GM06990 (cell line): ENCODE results near the gene ALDH1B1.
"Not testable (repeated sequence)": the region's sequence is repeated elsewhere in the genome, so short reads cannot be mapped to it uniquely, and the experiment has no call there.

Source experiments
- DNase-seq: peaks from one replicate; pipeline ENCODE4 v3.0.0-alpha.2; 2011; ENCODE audit not compliant: insufficient read length; ENCODE audit errors: extremely low read depth
- H3K27me3 ChIP-seq: replicated peaks from 2 replicates; pipeline ENCODE4 v1.6.0; 2011; ENCODE audit warnings: low read length; ENCODE audit not compliant: control insufficient read depth, insufficient read depth
- H3K36me3 ChIP-seq: 2 replicates; pipeline ENCODE4 v1.5.1; 2011; ENCODE audit warnings: low read length; ENCODE audit not compliant: control insufficient read depth, insufficient read depth
- H3K4me3 ChIP-seq: replicated peaks from 2 replicates; pipeline ENCODE4 v1.5.1; 2011; ENCODE audit warnings: low read depth, mild to moderate bottlenecking, control low read depth, low read length
- CTCF ChIP-seq: IDR thresholded peaks from 2 replicates; pipeline ENCODE4 v1.5.1; 2011; ENCODE audit warnings: low read length, control low read depth, mild to moderate bottlenecking, inconsistent platforms; ENCODE audit not compliant: insufficient read depth, poor library complexity, severe bottlenecking

The ALDH1B1 gene

GRCh38 chr9:38396371-38396671 lies 3.8 kb downstream of the ALDH1B1 start:
- Histone ChIP-seq H3K36me3 (peaks cover 3% of the 10 kb centered on the region), H3K27me3 (no peaks in the 10 kb centered on the region), H3K4me3 (no peak overlapping the region)
- DNase-seq = no peak
- TF ChIP-seq CTCF = no peak

DNA sequence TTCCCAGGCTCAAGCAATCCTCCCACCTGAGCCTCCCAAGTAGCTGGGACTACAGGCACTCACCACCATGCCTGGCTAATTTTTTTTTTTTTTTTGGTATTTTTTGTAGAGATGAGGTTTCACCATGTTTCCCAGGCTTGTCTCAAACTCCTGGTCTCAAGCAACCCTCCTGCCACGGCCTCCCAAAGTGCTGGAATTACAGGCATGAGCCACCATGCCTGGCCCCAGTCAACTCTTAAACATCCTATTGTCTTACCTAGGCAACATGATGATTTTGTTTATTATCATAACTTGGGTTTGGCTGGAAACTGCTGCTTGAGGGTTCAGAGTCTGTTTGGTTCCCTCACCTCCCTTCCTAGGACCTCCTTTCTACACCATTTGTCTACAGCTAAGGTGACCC lies 6.7 kb downstream of the ALDH1B1 start:
- DNase-seq, H3K27me3 ChIP-seq, H3K36me3 ChIP-seq, H3K4me3 ChIP-seq: not testable (repeated sequence)

GRCh38 chr9:38401994-38402393 lies 9.5 kb downstream of the ALDH1B1 start:
- Histone ChIP-seq H3K4me3 (no peak overlapping the region), H3K36me3 (peaks cover 1% of the 10 kb centered on the region), H3K27me3 (peaks cover 1% of the 10 kb centered on the region)
- TF ChIP-seq CTCF = no peak
- DNase-seq = no peak

GRCh38 chr9:38404314-38404713 lies 11.8 kb downstream of the ALDH1B1 start:
- TF ChIP-seq CTCF = no peak
- no peak for DNase-seq
- Histone ChIP-seq H3K4me3 (no peak overlapping the region), H3K27me3 (peaks cover 1% of the 10 kb centered on the region), H3K36me3 (no peaks in the 10 kb centered on the region)

DNA sequence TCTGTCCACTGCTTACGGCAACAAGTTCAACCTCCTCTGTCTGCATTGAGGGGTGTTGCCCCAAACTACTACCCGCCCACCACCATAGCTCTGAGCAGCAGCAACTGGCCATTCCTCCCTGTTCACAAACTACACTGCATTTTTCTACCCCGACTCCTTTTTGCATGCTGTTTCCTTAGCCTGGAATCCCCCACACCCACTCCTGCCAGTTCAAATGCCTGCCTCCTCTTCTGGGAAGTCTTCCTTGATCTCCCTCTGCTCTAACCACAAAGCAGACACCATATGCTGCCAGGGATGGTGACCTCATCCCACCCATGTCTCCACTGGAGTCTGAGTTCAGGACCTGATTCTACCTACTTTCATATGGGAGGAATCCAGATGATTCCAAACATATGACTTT lies 13.3 kb downstream of the ALDH1B1 start:
- Histone ChIP-seq H3K36me3 (no peaks in the 10 kb centered on the region), H3K27me3 (peaks cover 1% of the 10 kb centered on the region), H3K4me3 (no peak overlapping the region)
- no peak for TF ChIP-seq CTCF
- DNase-seq = no peak

DNA sequence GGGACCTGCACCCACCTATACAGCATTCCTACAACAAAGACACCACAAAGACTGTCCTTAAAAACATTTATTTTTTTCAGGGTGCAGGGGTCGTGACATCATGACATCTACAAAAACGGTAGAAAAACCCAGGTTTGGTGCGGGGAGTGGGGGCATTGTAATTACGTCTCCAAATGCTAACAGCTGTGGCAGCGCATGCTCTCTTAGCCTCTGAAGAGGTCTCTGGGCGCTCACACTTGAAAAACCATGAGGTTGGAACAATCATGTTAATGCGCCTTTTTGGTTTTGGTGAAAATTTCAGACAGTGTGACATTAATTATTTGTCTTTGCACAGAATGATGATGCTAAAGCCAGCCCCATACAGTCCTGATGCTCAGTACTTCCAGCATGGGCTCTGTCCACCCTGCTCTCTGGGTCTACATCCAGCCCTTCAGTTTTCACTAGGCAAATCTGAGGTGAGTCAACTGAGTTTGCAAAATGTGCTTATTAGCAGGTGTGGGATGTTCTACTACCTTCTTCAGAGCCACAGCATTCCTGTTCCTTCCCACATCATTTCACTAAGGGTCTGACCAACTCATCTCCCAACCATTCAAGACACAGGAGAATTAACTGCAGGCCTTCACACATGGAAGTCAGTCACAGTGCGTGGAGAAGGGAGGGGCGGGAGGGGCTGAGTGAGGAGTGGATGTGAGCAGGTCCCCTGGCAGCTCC lies 14.1 kb downstream of the ALDH1B1 start:
- Histone ChIP-seq H3K27me3 (peaks cover 1% of the 10 kb centered on the region), H3K4me3 (no peak overlapping the region), H3K36me3 (no peaks in the 10 kb centered on the region)
- DNase-seq = no peak
- TF ChIP-seq CTCF = no peak
